SK-N-SH (cell line): ENCODE measurements around the gene FAM43A. TPM values are rescaled to one million over a fixed set of nuclear protein-coding genes. Genes with fewer than 3 reads are reported as not detected.

Experiments used
- CTCF ChIA-PET: fragments of 300-600, 350-600 bp; formaldehyde crosslinking; extraction: SDS; loops from one replicate; lab custom pipeline; 2021; lab: Yijun Ruan, JAX
- POLR2A ChIA-PET: fragments of 350-600 bp; sonication (Branson Sonifier 250); formaldehyde crosslinking; extraction: SDS; loops from one replicate; lab custom pipeline; 2020; ENCODE audit warnings: antibody characterized with exemption, inconsistent platforms; lab: Yijun Ruan, JAX
- DNase-seq: peaks from one replicate; pipeline ENCODE4 v3.0.0; 2012
- H2AFZ ChIP-seq: fragments of 200-600 bp; sonication (generic); 2 replicates; pipeline ENCODE4 v1.8.1; 2016; ENCODE audit warnings: antibody characterized with exemption, mild to moderate bottlenecking, low read depth
- H3F3A ChIP-seq: fragments of 200-600 bp; sonication (generic); replicated peaks from 2 replicates; pipeline ENCODE3; 2016; ENCODE audit warnings: antibody characterized with exemption, mild to moderate bottlenecking; ENCODE audit not compliant: insufficient read depth
- H3K27ac ChIP-seq, 2 experiments: fragments of 200-500 bp in 1 of 2; fragments of 200-600 bp in 1 of 2; sonication (Bioruptor generic) in 1 of 2; sonication (generic), shearing (Covaris generic) in 1 of 2; 2 replicates each; pipeline versions ENCODE4 v1.5.1 to v1.6.1; 2014 to 2016; ENCODE audit warnings: low read depth in 2 of 2, inconsistent platforms in 1 of 2, low read length in 1 of 2, mild to moderate bottlenecking in 1 of 2, mixed read lengths in 1 of 2
- H3K27me3 ChIP-seq: fragments of 200-600 bp; sonication (generic), shearing (Covaris generic); 2 replicates; pipeline ENCODE4 v1.6.1; 2016; ENCODE audit warnings: mixed run types; ENCODE audit not compliant: insufficient read depth
- H3K36me3 ChIP-seq, 2 experiments: fragments of 200-500 bp in 1 of 2; fragments of 200-600 bp in 1 of 2; sonication (Bioruptor generic) in 1 of 2; sonication (generic) in 1 of 2; replicated peaks in 1 of 2; 2 replicates each; pipeline versions ENCODE3 to v1.5.1; 2014 to 2016; ENCODE audit warnings: low read length in 1 of 2, mild to moderate bottlenecking in 1 of 2; ENCODE audit not compliant: insufficient read depth in 2 of 2, control insufficient read depth in 1 of 2
- H3K4me1 ChIP-seq, 2 experiments: fragments of 200-500 bp in 1 of 2; fragments of 200-600 bp in 1 of 2; sonication (Bioruptor generic) in 1 of 2; sonication (generic), shearing (Covaris generic) in 1 of 2; 2 replicates each; pipeline versions ENCODE4 v1.5.1 to v1.6.1; 2014 to 2016; ENCODE audit warnings: low read depth in 1 of 2, low read length in 1 of 2, mixed run types in 1 of 2; ENCODE audit not compliant: insufficient read depth in 2 of 2, control insufficient read depth in 1 of 2
- H3K4me2 ChIP-seq: fragments of 200-600 bp; sonication (generic), shearing (Covaris generic); 2 replicates; pipeline ENCODE4 v1.6.1; 2017; ENCODE audit warnings: mixed run types
- H3K4me3 ChIP-seq, 2 experiments: fragments of 200-500 bp in 1 of 2; fragments of 200-600 bp in 1 of 2; sonication (Bioruptor generic) in 1 of 2; sonication (generic), shearing (Covaris generic) in 1 of 2; 2 replicates each; pipeline versions ENCODE4 v1.5.1 to v1.8.1; 2014 to 2016; ENCODE audit warnings: low read depth in 2 of 2, inconsistent platforms in 1 of 2, low read length in 1 of 2, mild to moderate bottlenecking in 1 of 2, mixed read lengths in 1 of 2, moderate library complexity in 1 of 2
- H3K79me2 ChIP-seq: fragments of 200-600 bp; sonication (generic); 2 replicates; pipeline ENCODE4 v1.8.1; 2017; ENCODE audit warnings: mild to moderate bottlenecking; ENCODE audit not compliant: insufficient read depth
- H3K9ac ChIP-seq: fragments of 200-600 bp; sonication (generic); 2 replicates; pipeline ENCODE4 v1.6.1; 2017; ENCODE audit warnings: mixed run types
- H3K9me2 ChIP-seq: fragments of 200-600 bp; sonication (generic); 2 replicates; pipeline ENCODE4 v1.6.1; 2017; ENCODE audit warnings: mixed run types
- H3K9me3 ChIP-seq: fragments of 200-600 bp; sonication (generic); 2 replicates; pipeline ENCODE4 v1.6.1; 2017; ENCODE audit warnings: mixed run types, mild to moderate bottlenecking, moderate library complexity
- H4K20me1 ChIP-seq: fragments of 200-600 bp; sonication (generic); 2 replicates; pipeline ENCODE4 v1.6.1; 2017; ENCODE audit warnings: mild to moderate bottlenecking, mixed run types; ENCODE audit not compliant: insufficient read depth
- ELF1 ChIP-seq: IDR thresholded peaks from 2 replicates; pipeline ENCODE4 v1.4.0; 2012
- MAX ChIP-seq: IDR thresholded peaks from 2 replicates; pipeline ENCODE4 v1.4.0; 2012; ENCODE audit warnings: low read depth
- NFIC ChIP-seq: IDR thresholded peaks from 2 replicates; pipeline ENCODE4 v1.4.0; 2012; ENCODE audit warnings: borderline replicate concordance
- NRF1 ChIP-seq: IDR thresholded peaks from 2 replicates; pipeline ENCODE4 v1.6.1; 2012; ENCODE audit warnings: low read depth, mild to moderate bottlenecking, low read length
- RAD21 ChIP-seq: IDR thresholded peaks from 2 replicates; pipeline ENCODE4 v1.6.1; 2012; ENCODE audit warnings: mild to moderate bottlenecking, low read length
- TCF12 ChIP-seq: IDR thresholded peaks from 2 replicates; pipeline ENCODE4 v1.4.0; 2012
- WGBS: methylation state at CpG from one replicate; pipeline ENCODE4 v1.1.6; 2017; ENCODE audit warnings: low lambda C conversion rate; 5-methylcytosine and 5-hydroxymethylcytosine counted together
- polyA plus RNA-seq, 3 experiments: library from polyadenylated mRNA; depleted of rRNA; stranded (reverse); fragments of >200 nt; gene quantifications; 2 replicates each; pipeline ENCODE4 v1.2.3, GENCODE V29; 2012
- TF ChIP-seq, protein P1 (sequence below): IDR thresholded peaks from 2 replicates; pipeline ENCODE4 v1.6.1; 2012; ENCODE audit warnings: mild to moderate bottlenecking, low read depth, low read length, moderate library complexity

FAM43A gene
- polyA plus RNA-seq, 1 of the 3 experiments (the other 2 are of a cell fraction) = 2.4 TPM

DNA sequence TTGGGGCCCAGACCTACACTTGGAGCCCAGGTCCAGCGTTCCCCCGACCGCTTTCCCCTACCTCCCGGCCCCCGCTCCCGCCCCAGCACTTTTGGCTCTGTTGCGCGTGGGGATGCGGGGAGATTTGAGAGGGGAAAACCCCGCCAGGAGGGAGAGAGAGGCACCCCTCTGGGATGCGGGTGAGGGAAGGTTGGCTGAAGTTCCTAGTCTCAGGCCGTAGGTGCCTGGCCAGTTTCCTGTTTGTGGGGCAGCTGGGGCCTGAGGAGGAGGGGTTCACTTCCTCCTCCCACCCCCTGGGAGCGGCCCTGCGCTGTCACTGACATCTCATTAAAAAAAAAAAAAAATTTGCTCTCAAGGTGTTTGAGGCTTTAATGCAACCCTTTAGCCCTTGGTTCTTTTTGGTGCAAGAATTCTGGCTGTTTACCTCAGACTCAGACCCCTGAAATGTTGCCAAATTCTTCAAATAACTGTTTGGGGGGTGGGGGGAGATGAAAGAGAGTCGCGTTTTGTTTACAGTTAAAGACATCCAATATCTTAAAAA, 2.6 kb downstream of the FAM43A start:
- WGBS = 88% methylated on average over 11 of the region's 16 CpGs
- Histone ChIP-seq H3K4me3 (no peak overlapping the region), H3K9ac (no peak overlapping the region), H3K9me2 (no peaks in the 10 kb centered on the region), H3K4me1 (peaks cover 12 to 53% of the 10 kb centered on the region in 2 experiments), H3K79me2 (no peaks in the 10 kb centered on the region), H3K9me3 (no peaks in the 10 kb centered on the region), H3F3A (peaks cover 13% of the 10 kb centered on the region), H2AFZ (no peak overlapping the region), H3K27ac (no peak overlapping the region), H3K36me3 (peaks cover 0 to 4% of the 10 kb centered on the region in 2 experiments), H3K27me3 (no peaks in the 10 kb centered on the region), H4K20me1 (no peaks in the 10 kb centered on the region), H3K4me2 (peak overlapping the region; percentile 89; the same call in 1 of the 2 replicates)
- ChIA-PET POLR2A (interaction anchor here (0.6 to 2.5 kb wide), 3 partner anchors 62 to 582 kb away, joined by 3 to 10 read pairs (median 3); partner anchors contain the start of gene XXYLT1), CTCF (interaction anchor here (0.6 to 3.3 kb wide), 21 partner anchors 10 to 582 kb away, joined by 3 to 18 read pairs (median 5); partner anchors contain the start of genes LSG1 and XXYLT1)
- TF ChIP-seq NFIC (no peak), MAX (no peak), NRF1 (no peak), TCF12 (no peak), ELF1 (no peak), RAD21 (no peak)
- TF ChIP-seq, protein P1, sequence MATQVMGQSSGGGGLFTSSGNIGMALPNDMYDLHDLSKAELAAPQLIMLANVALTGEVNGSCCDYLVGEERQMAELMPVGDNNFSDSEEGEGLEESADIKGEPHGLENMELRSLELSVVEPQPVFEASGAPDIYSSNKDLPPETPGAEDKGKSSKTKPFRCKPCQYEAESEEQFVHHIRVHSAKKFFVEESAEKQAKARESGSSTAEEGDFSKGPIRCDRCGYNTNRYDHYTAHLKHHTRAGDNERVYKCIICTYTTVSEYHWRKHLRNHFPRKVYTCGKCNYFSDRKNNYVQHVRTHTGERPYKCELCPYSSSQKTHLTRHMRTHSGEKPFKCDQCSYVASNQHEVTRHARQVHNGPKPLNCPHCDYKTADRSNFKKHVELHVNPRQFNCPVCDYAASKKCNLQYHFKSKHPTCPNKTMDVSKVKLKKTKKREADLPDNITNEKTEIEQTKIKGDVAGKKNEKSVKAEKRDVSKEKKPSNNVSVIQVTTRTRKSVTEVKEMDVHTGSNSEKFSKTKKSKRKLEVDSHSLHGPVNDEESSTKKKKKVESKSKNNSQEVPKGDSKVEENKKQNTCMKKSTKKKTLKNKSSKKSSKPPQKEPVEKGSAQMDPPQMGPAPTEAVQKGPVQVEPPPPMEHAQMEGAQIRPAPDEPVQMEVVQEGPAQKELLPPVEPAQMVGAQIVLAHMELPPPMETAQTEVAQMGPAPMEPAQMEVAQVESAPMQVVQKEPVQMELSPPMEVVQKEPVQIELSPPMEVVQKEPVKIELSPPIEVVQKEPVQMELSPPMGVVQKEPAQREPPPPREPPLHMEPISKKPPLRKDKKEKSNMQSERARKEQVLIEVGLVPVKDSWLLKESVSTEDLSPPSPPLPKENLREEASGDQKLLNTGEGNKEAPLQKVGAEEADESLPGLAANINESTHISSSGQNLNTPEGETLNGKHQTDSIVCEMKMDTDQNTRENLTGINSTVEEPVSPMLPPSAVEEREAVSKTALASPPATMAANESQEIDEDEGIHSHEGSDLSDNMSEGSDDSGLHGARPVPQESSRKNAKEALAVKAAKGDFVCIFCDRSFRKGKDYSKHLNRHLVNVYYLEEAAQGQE = no peak
- DNase-seq = peak; percentile 40

DNA sequence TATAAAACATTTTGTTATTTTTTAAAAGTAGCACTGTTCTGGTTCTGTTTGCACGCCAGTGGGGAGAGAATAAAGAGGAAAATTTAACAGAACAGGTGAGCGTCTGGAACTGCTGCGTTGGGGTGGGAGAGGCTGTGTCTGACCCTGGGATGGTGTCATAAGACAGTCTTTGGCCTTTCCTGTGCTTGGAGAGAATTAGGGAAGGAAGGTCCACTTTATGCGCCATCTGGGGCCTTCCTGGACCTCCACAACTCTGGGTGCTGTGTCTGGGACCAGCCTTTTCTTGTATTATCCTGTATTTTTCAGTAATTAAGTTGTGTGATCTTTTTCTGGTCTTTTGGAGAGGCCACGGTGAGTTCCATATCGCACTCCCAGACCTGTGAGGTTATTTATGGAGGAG, 3.3 kb downstream of the FAM43A start:
- Histone ChIP-seq H3K9me2 (no peaks in the 10 kb centered on the region), H3K36me3 (peaks cover 0 to 4% of the 10 kb centered on the region in 2 experiments), H3F3A (peaks cover 13% of the 10 kb centered on the region), H3K27ac (no peak overlapping the region), H3K4me2 (peak overlapping the region; percentile 13; the same call in 1 of the 2 replicates), H3K9me3 (no peaks in the 10 kb centered on the region), H3K79me2 (no peaks in the 10 kb centered on the region), H3K27me3 (no peaks in the 10 kb centered on the region), H4K20me1 (no peaks in the 10 kb centered on the region), H3K4me1 (peaks cover 12 to 53% of the 10 kb centered on the region in 2 experiments), H3K9ac (no peak overlapping the region), H2AFZ (no peak overlapping the region), H3K4me3 (no peak overlapping the region)
- CTCF ChIA-PET = interaction anchor here (0.7 to 4.7 kb wide), 9 partner anchors 9 to 572 kb away, joined by 3 to 20 read pairs (median 5); no protein-coding TSS in a partner anchor
- POLR2A ChIA-PET = no interaction called here
- 95% methylated on average over 6 of the region's 6 CpGs for WGBS
- DNase-seq = no peak
- TF ChIP-seq NFIC = no peak
